GM10266 (cell line): Measurements from ENCODE around the gene SHE.

Source experiments
- DNase-seq: peaks from one replicate; pipeline ENCODE4 v3.0.0; 2012; ENCODE audit errors: extremely low spot score
- TF ChIP-seq, protein P1 (sequence below): IDR thresholded peaks from 2 replicates; pipeline ENCODE4 v1.5.1; 2012; ENCODE audit warnings: mild to moderate bottlenecking, low read depth; ENCODE audit not compliant: control insufficient read depth, insufficient read depth; ENCODE audit errors: missing control alignments

Gene SHE

DNA sequence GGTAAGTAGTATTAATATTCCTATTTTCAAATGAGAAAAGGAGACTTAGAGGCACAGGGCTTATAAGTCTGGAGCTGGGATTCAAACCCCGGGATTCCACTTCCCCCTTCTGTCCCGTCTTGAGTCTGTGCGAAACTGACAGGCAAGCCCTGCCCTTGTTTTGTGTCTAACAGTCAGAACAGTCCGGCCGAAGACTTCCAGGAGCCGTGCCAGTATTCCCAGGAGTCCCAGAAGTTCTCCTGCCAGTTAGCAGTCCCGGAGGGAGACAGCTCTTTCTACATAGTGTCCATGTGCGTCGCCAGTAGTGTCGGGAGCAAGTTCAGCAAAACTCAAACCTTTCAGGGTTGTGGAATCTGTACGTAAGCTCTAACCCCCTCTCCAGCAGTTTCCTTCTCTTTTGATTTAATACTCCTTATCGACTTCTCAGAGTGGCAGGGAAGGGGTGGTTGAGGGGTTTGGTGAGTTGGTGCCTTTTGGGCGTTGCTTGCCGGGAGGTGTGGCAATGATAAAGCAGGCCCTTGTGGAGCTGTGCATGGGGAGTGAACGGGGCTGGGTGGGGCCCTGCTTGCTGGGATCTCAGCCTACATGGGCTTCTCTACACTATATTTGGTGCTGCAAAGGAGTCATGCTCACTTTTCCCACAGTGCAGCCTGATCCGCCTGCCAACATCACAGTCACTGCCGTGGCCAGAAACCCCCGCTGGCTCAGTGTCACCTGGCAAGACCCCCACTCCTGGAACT is 67.7 kb downstream of the SHE start:
- no peak for DNase-seq
- TF ChIP-seq, protein P1, sequence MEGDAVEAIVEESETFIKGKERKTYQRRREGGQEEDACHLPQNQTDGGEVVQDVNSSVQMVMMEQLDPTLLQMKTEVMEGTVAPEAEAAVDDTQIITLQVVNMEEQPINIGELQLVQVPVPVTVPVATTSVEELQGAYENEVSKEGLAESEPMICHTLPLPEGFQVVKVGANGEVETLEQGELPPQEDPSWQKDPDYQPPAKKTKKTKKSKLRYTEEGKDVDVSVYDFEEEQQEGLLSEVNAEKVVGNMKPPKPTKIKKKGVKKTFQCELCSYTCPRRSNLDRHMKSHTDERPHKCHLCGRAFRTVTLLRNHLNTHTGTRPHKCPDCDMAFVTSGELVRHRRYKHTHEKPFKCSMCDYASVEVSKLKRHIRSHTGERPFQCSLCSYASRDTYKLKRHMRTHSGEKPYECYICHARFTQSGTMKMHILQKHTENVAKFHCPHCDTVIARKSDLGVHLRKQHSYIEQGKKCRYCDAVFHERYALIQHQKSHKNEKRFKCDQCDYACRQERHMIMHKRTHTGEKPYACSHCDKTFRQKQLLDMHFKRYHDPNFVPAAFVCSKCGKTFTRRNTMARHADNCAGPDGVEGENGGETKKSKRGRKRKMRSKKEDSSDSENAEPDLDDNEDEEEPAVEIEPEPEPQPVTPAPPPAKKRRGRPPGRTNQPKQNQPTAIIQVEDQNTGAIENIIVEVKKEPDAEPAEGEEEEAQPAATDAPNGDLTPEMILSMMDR, result no peak

DNA sequence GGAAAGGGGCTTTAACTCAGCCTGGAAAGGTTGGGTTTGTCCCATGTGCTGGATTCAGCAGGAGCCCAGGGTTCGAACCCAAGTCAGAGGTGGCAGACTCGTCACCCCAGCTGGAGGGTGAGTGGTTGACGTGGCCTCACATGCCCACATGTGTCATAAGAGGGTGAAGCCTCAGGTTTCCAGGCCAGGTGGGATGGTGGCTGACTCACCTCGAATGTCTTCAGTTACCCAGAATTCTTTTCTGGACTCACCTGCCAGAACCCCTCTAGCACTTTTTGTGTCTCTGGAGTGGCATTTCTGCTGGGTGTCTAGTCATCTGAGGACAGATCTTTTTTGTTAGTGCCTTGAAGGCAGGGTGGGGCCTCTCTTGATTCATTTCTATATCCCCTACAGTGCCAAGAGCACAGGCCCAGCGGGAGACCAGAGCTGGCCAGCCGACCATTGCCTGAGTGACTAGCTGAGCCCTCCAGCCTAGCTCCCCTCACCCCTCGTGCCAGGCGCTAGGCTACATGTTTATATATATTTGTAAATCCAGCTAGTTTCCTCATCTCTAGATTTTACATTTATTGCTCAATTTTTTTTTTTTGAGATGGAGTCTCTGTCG is 68.9 kb downstream of the SHE start:
- DNase-seq, result no peak
- TF ChIP-seq, protein P1, result no peak

DNA sequence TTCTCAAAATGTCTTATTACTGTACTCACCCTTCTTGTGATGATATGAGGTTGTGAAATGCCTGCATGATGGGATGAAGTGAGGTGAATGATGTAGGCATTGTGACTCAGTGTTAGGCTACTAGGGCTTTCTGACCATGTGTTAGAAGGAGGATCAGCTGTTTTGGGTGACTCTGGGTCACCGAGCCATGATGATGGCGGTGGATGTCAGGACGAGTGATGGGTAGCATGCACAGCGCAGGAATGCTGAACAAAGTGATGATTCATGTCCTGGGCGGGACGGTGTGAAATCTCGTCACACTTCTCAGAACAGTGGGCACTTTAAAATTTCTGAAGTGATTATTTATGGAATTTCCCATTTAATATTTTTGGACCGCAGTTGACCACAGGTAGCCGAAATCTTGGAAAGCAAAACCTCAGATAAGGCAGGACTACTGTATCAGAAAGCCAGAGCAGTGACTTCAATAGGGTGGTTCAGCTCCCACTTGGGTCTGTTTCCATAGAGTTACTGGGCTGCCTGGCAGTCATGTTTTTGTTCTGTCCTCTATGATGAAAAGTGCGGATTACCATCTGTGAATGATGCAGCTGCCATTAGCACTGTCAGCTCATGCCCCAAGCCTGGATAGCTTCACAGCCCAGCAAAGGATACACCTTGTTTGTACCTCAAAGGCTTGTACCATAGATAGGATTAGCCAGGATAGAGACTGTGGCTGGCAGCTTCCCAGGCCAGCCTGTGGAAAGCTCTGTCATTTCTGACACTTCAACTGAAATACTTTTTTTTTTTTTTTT is 70.4 kb downstream of the SHE start:
- no peak for DNase-seq
- TF ChIP-seq, protein P1, result no peak

DNA sequence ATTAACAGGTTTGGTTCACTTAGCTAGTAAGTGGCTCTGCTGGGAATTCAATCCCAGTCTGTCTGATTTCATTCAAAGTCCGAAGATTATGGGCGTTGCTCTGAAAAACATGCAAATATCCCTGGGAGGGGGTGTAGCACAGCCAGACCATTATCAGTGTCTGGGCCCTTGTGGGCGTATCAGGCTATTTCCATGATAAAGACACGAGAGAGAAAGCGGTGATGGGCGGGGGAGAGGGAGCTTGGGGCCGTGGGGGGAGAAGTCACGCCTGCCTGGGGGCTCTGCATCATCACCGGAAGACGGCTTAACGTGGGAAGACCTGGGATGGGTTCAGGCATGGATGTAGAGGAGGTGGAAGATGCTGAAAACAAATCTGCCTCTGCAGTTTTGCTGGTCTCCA is 71.3 kb downstream of the SHE start:
- TF ChIP-seq, protein P1, result no peak
- no peak for DNase-seq

DNA sequence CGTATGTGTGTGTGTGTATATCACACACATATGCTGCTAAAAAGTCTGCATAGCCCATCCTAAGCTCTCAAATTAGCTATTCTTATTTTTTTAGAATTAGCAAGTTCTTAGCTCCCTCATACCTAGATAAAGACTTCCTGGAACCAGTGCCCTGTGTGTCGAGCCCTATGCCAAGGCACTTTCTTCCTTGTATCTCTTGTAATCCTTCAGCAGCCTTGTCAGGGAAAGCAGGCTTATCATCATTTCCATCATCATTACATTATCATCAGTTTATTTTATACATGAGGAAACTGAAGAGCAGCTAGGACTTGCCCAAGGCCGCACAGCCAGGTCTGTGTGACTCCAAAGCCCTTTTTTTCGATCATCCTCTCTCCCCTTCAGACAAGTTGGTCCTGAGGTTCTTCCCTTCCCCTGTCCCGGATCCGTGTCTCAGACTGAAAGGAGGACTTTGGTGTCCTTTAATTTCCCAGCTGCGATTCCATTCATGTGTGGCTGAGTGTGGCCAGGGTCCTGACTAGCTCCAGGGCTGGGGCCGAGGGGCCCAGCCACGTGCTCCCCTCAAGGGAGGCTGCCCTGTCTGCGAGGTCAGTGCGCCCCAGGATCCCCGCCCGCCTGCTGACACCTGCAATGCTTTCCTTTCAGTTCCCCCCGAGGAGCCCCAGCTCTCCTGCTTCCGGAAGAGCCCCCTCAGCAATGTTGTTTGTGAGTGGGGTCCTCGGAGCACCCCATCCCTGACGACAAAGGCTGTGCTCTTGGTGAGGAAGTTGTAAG is 72.2 kb downstream of the SHE start:
- TF ChIP-seq, protein P1, result no peak
- no peak for DNase-seq
